ENCODE results near the gene IKBKG. TPM values are rescaled to one million over a fixed set of nuclear protein-coding genes. Genes with fewer than 3 reads are reported as not detected.
"Not testable (repeated sequence)": the region's sequence is repeated elsewhere in the genome, so short reads cannot be mapped to it uniquely, and the experiment has no call there.

IKBKG gene
- total RNA-seq, 2 experiments from 2014 or later: 31.1 to 32.5 TPM

DNA sequence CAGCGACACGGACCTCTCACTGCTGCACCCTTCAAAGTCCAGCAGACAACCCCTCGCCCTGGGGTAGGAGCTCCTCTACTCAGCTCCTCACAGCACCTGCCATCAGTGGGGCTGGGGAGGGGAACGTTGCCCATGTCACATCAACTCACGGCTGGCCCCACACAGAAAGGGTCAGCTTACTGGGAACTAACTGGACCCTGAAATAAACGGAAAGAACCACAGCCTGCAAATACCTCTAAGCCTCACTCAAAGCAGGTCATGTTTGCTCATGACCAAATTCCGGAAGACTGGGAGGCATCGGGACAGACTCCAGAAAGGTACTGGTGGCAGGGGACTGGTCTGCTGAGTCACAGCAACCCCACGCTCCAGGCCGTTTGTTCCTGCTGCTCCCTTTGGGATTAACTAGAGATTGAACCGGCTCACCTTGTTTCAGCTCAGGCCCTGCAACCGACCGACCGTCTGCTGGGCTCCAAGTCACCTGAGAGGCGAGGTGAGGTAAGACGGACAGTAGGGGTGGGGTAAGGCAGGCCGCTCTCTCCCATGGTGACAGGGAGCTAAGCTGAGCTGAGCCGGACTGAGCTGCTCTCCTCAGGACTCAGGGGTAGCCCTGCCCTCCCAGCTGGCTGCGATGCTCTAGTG lies 6.4 kb upstream of the IKBKG start:
- H3K27ac Mint-ChIP-seq: peak overlapping the region; percentile 60
- no peak for DNase-seq
- H3K4me3 Mint-ChIP-seq: no peak overlapping the region
- H3K4me1 Mint-ChIP-seq: peaks cover 39% of the 10 kb centered on the region
- peaks cover 37% of the 10 kb centered on the region for H3K36me3 Mint-ChIP-seq
- no peaks in the 10 kb centered on the region for H3K9me3 Mint-ChIP-seq
- no peaks in the 10 kb centered on the region for H3K27me3 Mint-ChIP-seq

DNA sequence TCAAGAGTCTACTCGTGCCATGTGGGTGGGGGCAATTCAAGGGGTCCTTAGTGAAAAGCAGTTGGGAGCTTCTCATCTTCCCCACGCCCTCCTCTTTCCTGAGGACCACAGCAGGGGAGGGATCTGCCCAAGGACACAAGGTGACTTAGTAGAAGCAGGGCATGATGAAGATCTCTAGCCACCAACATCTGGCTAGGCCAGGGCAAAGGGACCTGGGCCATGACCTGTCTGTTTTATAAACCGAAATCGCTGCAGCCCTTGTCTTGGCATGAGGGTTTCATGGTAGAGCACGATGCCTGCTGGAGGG lies 5.9 kb upstream of the IKBKG start:
- Mint-ChIP-seq H3K4me3 (peak overlapping the region; percentile 84), H3K9me3 (no peaks in the 10 kb centered on the region), H3K27me3 (no peaks in the 10 kb centered on the region), H3K4me1 (peaks cover 42% of the 10 kb centered on the region), H3K36me3 (peaks cover 38% of the 10 kb centered on the region), H3K27ac (peak overlapping the region; percentile 97)
- DNase-seq: no peak

DNA sequence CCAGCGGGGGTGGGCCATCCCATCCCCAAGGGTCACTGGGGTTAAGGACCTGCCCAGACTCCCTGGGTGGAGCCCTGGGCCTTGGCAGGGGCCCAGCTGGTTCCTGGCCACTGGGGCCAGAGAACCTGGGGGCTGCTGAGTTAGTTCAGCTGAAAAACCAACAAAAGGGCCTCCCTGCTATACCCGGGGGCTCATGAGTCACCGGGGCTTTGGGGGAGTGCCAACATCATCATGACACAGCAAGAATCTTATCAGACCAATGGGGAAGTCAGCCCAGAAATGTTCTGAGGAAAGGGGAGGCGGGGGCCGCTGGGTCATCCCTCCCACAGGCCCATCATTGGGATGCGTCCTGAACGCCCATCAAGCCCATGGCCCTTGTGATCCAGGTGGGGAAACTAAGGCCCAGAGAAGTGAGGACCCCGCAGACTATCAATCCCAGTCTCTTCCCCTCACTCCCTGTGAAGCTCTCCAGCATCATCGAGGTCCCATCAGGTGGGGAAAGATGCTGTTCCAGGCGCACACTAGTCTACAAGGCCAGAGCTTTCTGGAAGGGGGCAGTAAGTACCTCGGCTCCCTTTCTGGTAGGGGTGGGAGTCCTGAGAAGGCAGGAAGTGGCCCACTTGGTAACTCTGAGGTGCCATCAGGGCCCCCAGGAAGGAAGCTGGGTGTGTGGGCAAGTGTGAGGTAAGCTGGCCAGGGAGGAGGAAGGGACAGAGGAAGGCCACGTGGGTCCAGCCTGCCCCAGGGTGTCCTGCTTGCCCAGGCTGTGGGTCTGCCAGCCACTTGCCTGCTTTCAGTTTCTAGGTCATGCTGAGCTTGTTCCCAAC lies 5.3 kb upstream of the IKBKG start:
- peaks cover 42% of the 10 kb centered on the region for H3K4me1 Mint-ChIP-seq
- peak overlapping the region; percentile 84 for H3K4me3 Mint-ChIP-seq
- peak; percentile 43 for DNase-seq
- H3K27me3 Mint-ChIP-seq: no peaks in the 10 kb centered on the region
- peaks cover 38% of the 10 kb centered on the region for H3K36me3 Mint-ChIP-seq
- peak overlapping the region; percentile 97 for H3K27ac Mint-ChIP-seq
- no peaks in the 10 kb centered on the region for H3K9me3 Mint-ChIP-seq

DNA sequence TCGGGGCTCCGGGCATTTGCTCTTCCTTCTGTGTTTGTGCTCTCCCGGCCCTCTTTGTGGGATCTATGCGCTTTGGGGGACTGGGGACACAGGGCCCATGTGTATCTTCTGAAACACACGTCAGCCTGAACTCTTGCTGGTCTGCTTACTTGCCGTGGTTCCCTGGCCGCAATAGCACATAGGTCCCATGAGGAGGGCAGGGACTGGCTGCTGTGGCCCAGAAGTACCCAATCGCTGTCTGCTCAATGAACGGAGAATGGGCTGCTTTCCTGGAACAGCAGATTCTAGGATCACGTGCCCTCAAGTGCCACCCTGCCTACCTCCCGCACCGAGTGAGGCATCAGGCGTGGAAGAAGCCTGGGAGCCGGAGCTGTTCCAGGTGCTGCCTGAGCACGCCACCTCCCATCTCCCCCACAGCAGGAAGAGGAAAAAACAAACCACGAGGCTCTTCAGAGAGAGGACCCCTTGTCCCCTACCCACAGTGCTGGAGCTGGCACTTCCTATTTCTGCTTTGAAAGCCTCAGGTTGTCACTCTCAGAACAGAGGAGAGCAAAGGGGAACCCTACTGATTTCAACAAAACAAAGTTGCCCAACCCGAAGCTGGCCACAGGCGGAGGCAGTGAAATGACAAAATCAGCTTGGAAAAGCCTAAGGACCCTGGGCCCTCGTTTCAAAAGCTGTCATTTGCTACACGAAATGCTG lies 4.5 kb upstream of the IKBKG start:
- peaks cover 38% of the 10 kb centered on the region for H3K36me3 Mint-ChIP-seq
- no peaks in the 10 kb centered on the region for H3K27me3 Mint-ChIP-seq
- H3K4me1 Mint-ChIP-seq: peaks cover 39% of the 10 kb centered on the region
- H3K4me3 Mint-ChIP-seq: peak overlapping the region; percentile 84
- peak; percentile 23 for DNase-seq
- H3K9me3 Mint-ChIP-seq: no peaks in the 10 kb centered on the region
- H3K27ac Mint-ChIP-seq: peak overlapping the region; percentile 97

GRCh38 chrX:154545673-154546274 lies 1.6 kb upstream of the IKBKG start:
- H3K36me3 Mint-ChIP-seq: peaks cover 44% of the 10 kb centered on the region
- H3K27me3 Mint-ChIP-seq: no peaks in the 10 kb centered on the region
- peaks cover 38% of the 10 kb centered on the region for H3K4me1 Mint-ChIP-seq
- H3K4me3 Mint-ChIP-seq: peak overlapping the region; percentile 74
- H3K9me3 Mint-ChIP-seq: no peaks in the 10 kb centered on the region
- no peak for DNase-seq
- H3K27ac Mint-ChIP-seq: peak overlapping the region; percentile 58

GRCh38 chrX:154546354-154547244 lies 821 bp upstream of the IKBKG start, which contains the start of gene G6PD:
Gene G6PD, minus strand, starts transcription at chrX:154546846. Its CDS starts 691 bp downstream, at chrX:154546155.
- peak within 1 kb of the TSS; percentile 88 for H3K4me3 Mint-ChIP-seq
- peak within 1 kb of the TSS; percentile 85 for H3K27ac Mint-ChIP-seq
- no peaks in the 10 kb centered on the region for H3K27me3 Mint-ChIP-seq
- H3K36me3 Mint-ChIP-seq: peaks cover 38% of the 10 kb centered on the region
- H3K4me1 Mint-ChIP-seq: peaks cover 38% of the 10 kb centered on the region
- peak; percentile 86 for DNase-seq
- no peaks in the 10 kb centered on the region for H3K9me3 Mint-ChIP-seq

DNA sequence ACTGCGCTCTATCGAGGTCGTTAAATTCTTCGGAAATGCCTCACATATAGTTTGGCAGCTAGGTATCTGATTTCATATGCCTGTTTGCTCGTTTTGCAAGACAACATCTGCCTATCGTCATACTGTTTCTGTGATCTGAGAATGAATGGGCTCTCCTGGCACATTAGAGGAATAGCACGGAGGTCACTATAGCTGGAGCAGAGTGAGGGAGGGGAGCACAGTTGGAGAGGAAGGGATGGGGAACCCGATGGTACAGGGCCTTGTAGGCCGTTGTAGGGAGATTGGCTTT lies 552 bp downstream of the IKBKG start:
- Mint-ChIP-seq H3K9me3 (no peaks in the 10 kb centered on the region), H3K4me1 (peaks cover 27% of the 10 kb centered on the region), H3K4me3 (peak overlapping the region; percentile 88), H3K27ac (peak overlapping the region; percentile 85), H3K27me3 (no peaks in the 10 kb centered on the region), H3K36me3 (peaks cover 35% of the 10 kb centered on the region)
- DNase-seq: no peak

DNA sequence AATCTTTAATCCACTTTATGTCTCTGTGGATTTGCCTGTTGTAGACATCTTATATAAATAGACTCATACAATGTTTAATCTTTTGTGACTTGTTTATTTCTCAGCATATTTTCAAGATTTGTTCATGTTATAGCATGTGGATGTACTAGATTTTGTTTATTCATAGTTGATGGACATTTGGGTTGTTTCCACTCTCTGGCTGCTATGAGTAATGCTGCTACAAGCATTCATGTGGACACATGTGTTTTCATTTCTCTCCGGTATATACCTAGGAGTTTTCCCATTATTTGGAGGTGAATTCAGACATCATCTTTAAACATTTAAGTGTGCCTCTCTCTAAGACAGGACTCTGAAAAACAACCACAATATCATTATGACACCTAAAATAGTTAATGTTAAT lies 2.3 kb downstream of the IKBKG start:
- H3K4me3 Mint-ChIP-seq: peak overlapping the region; percentile 58
- DNase-seq: no peak
- H3K36me3 Mint-ChIP-seq: peaks cover 29% of the 10 kb centered on the region
- H3K27me3 Mint-ChIP-seq: no peaks in the 10 kb centered on the region
- peaks cover 20% of the 10 kb centered on the region for H3K4me1 Mint-ChIP-seq
- peak overlapping the region; percentile 49 for H3K27ac Mint-ChIP-seq
- no peaks in the 10 kb centered on the region for H3K9me3 Mint-ChIP-seq

DNA sequence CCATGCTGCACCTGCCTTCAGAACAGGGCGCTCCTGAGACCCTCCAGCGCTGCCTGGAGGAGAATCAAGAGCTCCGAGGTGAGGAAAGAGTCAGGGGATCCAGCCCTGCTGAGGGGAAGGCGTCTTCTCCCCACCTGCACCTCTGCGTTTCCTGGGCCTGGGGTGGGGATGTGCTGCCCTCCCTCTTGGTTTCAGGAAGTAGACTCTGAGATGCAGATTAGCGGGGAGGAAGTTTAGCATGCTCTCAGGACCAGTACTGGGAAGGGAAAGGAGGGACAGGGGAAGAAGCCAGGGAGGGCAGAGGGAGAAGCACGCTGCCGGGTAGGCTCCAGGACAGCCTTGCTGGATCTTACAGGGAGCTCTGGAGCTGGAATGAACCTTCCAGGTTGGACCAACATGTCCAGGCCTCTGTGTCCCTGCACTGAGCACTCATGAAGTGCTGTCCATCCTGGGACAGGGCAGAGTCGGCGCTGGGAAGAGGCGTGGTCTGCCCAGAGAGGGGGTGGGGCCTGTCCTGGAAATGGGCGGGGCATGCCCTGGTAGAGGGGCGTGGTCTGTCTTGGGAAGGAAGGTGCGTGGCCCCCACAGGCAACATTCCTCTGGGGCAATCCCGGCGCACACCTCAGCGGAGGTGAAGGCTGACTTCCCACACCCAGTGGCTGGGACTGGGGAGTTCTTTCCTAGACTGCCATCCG lies 4.8 kb downstream of the IKBKG start:
- H3K4me3 Mint-ChIP-seq, H3K9me3 Mint-ChIP-seq, DNase-seq, H3K27me3 Mint-ChIP-seq: not testable (repeated sequence)
- Mint-ChIP-seq H3K36me3 (peaks cover 16% of the 10 kb centered on the region), H3K4me1 (peaks cover 11% of the 10 kb centered on the region), H3K27ac (peak overlapping the region; percentile 8)

GRCh38 chrX:154558060-154558690 lies 10.8 kb downstream of the IKBKG start:
- H3K4me3 Mint-ChIP-seq, H3K27me3 Mint-ChIP-seq, H3K9me3 Mint-ChIP-seq, DNase-seq, H3K36me3 Mint-ChIP-seq, H3K27ac Mint-ChIP-seq, H3K4me1 Mint-ChIP-seq: not testable (repeated sequence)

DNA sequence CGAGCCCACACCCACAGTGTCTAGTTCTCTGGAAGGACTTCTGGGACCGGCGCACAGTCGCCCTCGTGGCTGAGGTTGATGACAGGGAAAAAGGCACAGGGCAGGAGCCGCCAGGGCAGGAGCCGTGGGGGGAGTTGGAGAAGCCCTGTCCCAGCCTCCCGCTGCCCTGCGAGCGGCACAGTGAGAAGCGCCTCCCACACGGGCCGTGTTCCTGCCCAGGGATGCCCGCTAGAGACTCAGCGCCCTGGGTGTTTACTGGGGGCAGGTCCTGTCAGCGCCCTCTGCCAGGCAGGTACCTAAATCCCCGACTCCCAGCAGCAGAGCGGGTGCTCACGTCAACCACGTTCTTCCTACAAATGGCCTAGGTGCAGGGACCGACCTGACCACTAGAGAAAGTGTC lies 11.5 kb downstream of the IKBKG start:
- H3K36me3 Mint-ChIP-seq, H3K27me3 Mint-ChIP-seq, H3K4me3 Mint-ChIP-seq, H3K27ac Mint-ChIP-seq, DNase-seq, H3K9me3 Mint-ChIP-seq, H3K4me1 Mint-ChIP-seq: not testable (repeated sequence)

GRCh38 chrX:154560326-154560725 lies 12.9 kb downstream of the IKBKG start:
- H3K27ac Mint-ChIP-seq, H3K36me3 Mint-ChIP-seq, H3K27me3 Mint-ChIP-seq, H3K4me3 Mint-ChIP-seq, DNase-seq, H3K9me3 Mint-ChIP-seq, H3K4me1 Mint-ChIP-seq: not testable (repeated sequence)

- H3K9me3 Mint-ChIP-seq, H3K27me3 Mint-ChIP-seq, H3K4me1 Mint-ChIP-seq, H3K27ac Mint-ChIP-seq, DNase-seq, H3K4me3 Mint-ChIP-seq, H3K36me3 Mint-ChIP-seq: not testable (repeated sequence)
Measured at GRCh38 chrX:154562295-154562694, 14.9 kb downstream of the IKBKG start.

DNA sequence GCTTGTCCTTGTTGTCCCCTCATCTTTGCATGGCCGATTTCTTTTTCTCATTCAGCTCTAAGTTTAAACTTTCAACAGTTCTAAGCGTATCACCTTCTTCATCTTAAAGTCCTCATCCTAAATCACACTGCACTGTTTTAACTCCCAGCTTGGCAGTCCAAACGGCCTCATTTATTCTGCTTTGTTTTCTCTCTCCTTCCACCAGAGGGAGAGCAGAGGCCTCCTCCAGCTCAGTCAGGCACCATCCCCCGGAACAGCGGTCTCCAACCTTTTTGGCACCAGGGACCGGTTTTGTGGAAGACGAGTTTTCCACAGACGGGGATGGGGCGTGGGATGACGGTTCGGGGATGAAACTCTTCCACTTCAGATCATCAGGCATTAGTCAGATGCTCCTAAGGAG lies 22.9 kb downstream of the IKBKG start:
- DNase-seq, H3K36me3 Mint-ChIP-seq, H3K4me3 Mint-ChIP-seq: not testable (repeated sequence)

More for the DNA sequence above, 22.9 kb downstream of the IKBKG start:
- H3K4me1 Mint-ChIP-seq, H3K9me3 Mint-ChIP-seq, H3K27ac Mint-ChIP-seq, H3K27me3 Mint-ChIP-seq: not testable (repeated sequence)

Data from activated naive CD8-positive, alpha-beta T cell treated with anti-CD3 and anti-CD28 coated beads for 36 hours (primary cell).